Measurements from ENCODE around the gene LZTR1. TPM values are rescaled to one million over a fixed set of nuclear protein-coding genes. Genes with fewer than 3 reads are reported as not detected.

The LZTR1 gene
- total RNA-seq, 1 experiment from 2014 or later: 41.0 TPM

- Histone ChIP-seq H3K79me2 (ENCODE audit: low read length) (no peaks in the 10 kb centered on the region), H3F3A (ENCODE audit: low read length, unreplicated experiment) (no peaks in the 10 kb centered on the region), H3K9me2 (replicated peaks; ENCODE audit: low read length) (no peaks in the 10 kb centered on the region), H2AFZ (ENCODE audit: low read length) (no peak overlapping the region), H3K4me1 (ENCODE audit: insufficient read depth, low read length) (no peaks in the 10 kb centered on the region), H3K27ac (ENCODE audit: low read length) (no peak overlapping the region), H3K9me3 (ENCODE audit: low read length) (no peaks in the 10 kb centered on the region), H3K9ac (ENCODE audit: low read length) (no peak overlapping the region), H3K4me2 (ENCODE audit: low read length) (no peak overlapping the region), H3K36me3 (ENCODE audit: low read depth, low read length) (no peaks in the 10 kb centered on the region), H3K27me3 (ENCODE audit: low read length) (no peaks in the 10 kb centered on the region), H4K20me1 (ENCODE audit: low read length) (no peaks in the 10 kb centered on the region), H3K4me3 (ENCODE audit: low read length) (no peak overlapping the region)
- no peak for TF ChIP-seq CTCF (conservative IDR thresholded peaks at IDR 0.05; ENCODE audit: low read depth, low read length)
- TF ChIP-seq EZH2phosphoT487 (IDR thresholded peaks at IDR 0.05; ENCODE audit: borderline replicate concordance, low read length): no peak
- TF ChIP-seq EZH2 (IDR thresholded peaks at IDR 0.05; ENCODE audit: low read length, unreplicated experiment): no peak
- POLR2A ChIA-PET (ENCODE audit: unreplicated experiment): no interaction called here
- ATAC-seq (no peak), DNase-seq (no peak)
- intact Hi-C loops (cut with micrococcal nuclease): no loop called here
- BruUV-seq (replicated peaks): no TSS peak
- CTCF ChIA-PET: no interaction called here
These were observed 10.6 kb downstream of the LZTR1 start for GRCh38 chr22:20992456-20993303.

GRCh38 chr22:20993304-20994127 is 11.4 kb downstream of the LZTR1 start:
- Histone ChIP-seq H3K9me3 (ENCODE audit: low read length) (no peaks in the 10 kb centered on the region), H3K27ac (ENCODE audit: low read length) (no peak overlapping the region), H3K9me2 (replicated peaks; ENCODE audit: low read length) (no peaks in the 10 kb centered on the region), H2AFZ (ENCODE audit: low read length) (no peak overlapping the region), H3K9ac (ENCODE audit: low read length) (no peak overlapping the region), H3K36me3 (ENCODE audit: low read depth, low read length) (no peaks in the 10 kb centered on the region), H3K4me3 (ENCODE audit: low read length) (no peak overlapping the region), H3K4me1 (ENCODE audit: insufficient read depth, low read length) (no peaks in the 10 kb centered on the region), H3F3A (ENCODE audit: low read length, unreplicated experiment) (no peaks in the 10 kb centered on the region), H3K27me3 (ENCODE audit: low read length) (no peaks in the 10 kb centered on the region), H3K79me2 (ENCODE audit: low read length) (no peaks in the 10 kb centered on the region), H3K4me2 (ENCODE audit: low read length) (no peak overlapping the region), H4K20me1 (ENCODE audit: low read length) (no peaks in the 10 kb centered on the region)
- intact Hi-C loops (cut with micrococcal nuclease): no loop called here
- BruUV-seq (replicated peaks): no TSS peak
- POLR2A ChIA-PET (ENCODE audit: unreplicated experiment): no interaction called here
- TF ChIP-seq CTCF (conservative IDR thresholded peaks at IDR 0.05; ENCODE audit: low read depth, low read length): no peak
- no peak for TF ChIP-seq EZH2 (IDR thresholded peaks at IDR 0.05; ENCODE audit: low read length, unreplicated experiment)
- TF ChIP-seq EZH2phosphoT487 (IDR thresholded peaks at IDR 0.05; ENCODE audit: borderline replicate concordance, low read length): no peak
- ATAC-seq (no peak), DNase-seq (no peak)
- CTCF ChIA-PET: no interaction called here

Measured in PC-3 (cell line).